ENCODE data around the gene MAP3K13.

GRCh38 chr3:185534511-185534910 is 171.6 kb downstream of the MAP3K13 start:
- TF ChIP-seq CTCF (IDR thresholded peaks at IDR 0.05) (no peak), POLR2A (IDR thresholded peaks at IDR 0.05) (no peak)

Data from adrenal gland (tissue), 5 donors.